SK-N-SH (cell line): ENCODE results near the gene SAMD1.

ENCODE experiments used
- CTCF ChIP-seq: fragments of 200-600 bp; sonication (generic); IDR thresholded peaks from 2 replicates; pipeline ENCODE4 v1.6.1; 2017; ENCODE audit warnings: antibody characterized with exemption, mild to moderate bottlenecking, moderate library complexity
- RAD21 ChIP-seq: IDR thresholded peaks from 2 replicates; pipeline ENCODE4 v1.6.1; 2012; ENCODE audit warnings: mild to moderate bottlenecking, low read length

- TF ChIP-seq CTCF (no peak), RAD21 (no peak)
These were observed 10.5 kb upstream of the SAMD1 start for GRCh38 chr19:14101003-14101545.
